H1 (cell line): ENCODE data around the gene PELO. TPM values are rescaled to one million over a fixed set of nuclear protein-coding genes. Genes with fewer than 3 reads are reported as not detected.

Experiments
- RAD21 ChIP-seq, 2 experiments: IDR thresholded peaks in 1 of 2; conservative IDR thresholded peaks in 1 of 2; 2 replicates each; pipeline ENCODE4 v1.6.1; 2011; ENCODE audit warnings: low read depth in 2 of 2, low read length in 2 of 2, improper control_type of control experiment in 1 of 2, inconsistent platforms in 1 of 2, mild to moderate bottlenecking in 1 of 2, moderate library complexity in 1 of 2
- polyA plus RNA-seq, 7 experiments: library from polyadenylated mRNA; depleted of rRNA in 3 of 7; stranded (reverse) in 5 of 7; unstranded in 2 of 7; fragments of >200 nt in 5 of 7; fragments of 200-250 nt in 2 of 7; gene quantifications; 1 replicate in 5 of 7; 2 replicates in 1 of 7; 4 replicates in 1 of 7; pipeline versions ENCODE4 v1.2.1 to v1.2.3, GENCODE V29; 2011 to 2013; ENCODE audit warnings: missing spikeins in 2 of 7, mixed read lengths in 2 of 7
- total RNA-seq: library from RNA; stranded (reverse); fragmentation: NEBNext Ultra II Directional; extraction: Animal tissue kit (Norgen Biotek cat#: 25700); gene quantifications from 2 replicates; pipeline ENCODE4 v1.2.1, GENCODE V29; 2021
- TF ChIP-seq, protein P1 (sequence below): fragments of 300-600 bp; sonication (generic); IDR thresholded peaks from 2 replicates; pipeline ENCODE4 v1.7.1; 2012; ENCODE audit warnings: low read length, moderate library complexity, mild to moderate bottlenecking, inconsistent platforms; ENCODE audit not compliant: insufficient replicate concordance

The PELO gene
- total and polyA plus RNA-seq, 2 of the 8 experiments (the other 6 are each of a cell fraction or from before 2014, with no cell fraction given): 10.8 to 18.5 TPM

DNA sequence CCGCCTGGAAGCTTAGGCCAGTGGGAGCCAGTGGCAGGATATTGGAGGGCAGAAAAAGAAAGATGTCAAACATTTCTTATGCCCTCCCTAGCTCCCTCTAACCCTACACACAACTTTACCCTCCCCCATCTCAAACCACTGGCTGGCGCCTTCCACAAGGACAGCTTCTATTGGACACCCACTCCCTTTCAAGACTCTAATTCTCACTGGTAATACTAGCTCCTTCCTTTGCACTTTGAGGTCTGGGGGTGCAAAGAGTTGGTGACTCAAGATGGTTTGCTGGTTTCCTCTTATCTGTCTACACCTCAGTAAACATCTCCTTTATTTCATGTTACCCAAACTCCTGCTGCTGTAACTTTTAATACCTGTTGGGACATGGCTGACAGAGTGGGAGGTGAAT lies 11.6 kb upstream of the PELO start (continued):
- TF ChIP-seq, protein P1, sequence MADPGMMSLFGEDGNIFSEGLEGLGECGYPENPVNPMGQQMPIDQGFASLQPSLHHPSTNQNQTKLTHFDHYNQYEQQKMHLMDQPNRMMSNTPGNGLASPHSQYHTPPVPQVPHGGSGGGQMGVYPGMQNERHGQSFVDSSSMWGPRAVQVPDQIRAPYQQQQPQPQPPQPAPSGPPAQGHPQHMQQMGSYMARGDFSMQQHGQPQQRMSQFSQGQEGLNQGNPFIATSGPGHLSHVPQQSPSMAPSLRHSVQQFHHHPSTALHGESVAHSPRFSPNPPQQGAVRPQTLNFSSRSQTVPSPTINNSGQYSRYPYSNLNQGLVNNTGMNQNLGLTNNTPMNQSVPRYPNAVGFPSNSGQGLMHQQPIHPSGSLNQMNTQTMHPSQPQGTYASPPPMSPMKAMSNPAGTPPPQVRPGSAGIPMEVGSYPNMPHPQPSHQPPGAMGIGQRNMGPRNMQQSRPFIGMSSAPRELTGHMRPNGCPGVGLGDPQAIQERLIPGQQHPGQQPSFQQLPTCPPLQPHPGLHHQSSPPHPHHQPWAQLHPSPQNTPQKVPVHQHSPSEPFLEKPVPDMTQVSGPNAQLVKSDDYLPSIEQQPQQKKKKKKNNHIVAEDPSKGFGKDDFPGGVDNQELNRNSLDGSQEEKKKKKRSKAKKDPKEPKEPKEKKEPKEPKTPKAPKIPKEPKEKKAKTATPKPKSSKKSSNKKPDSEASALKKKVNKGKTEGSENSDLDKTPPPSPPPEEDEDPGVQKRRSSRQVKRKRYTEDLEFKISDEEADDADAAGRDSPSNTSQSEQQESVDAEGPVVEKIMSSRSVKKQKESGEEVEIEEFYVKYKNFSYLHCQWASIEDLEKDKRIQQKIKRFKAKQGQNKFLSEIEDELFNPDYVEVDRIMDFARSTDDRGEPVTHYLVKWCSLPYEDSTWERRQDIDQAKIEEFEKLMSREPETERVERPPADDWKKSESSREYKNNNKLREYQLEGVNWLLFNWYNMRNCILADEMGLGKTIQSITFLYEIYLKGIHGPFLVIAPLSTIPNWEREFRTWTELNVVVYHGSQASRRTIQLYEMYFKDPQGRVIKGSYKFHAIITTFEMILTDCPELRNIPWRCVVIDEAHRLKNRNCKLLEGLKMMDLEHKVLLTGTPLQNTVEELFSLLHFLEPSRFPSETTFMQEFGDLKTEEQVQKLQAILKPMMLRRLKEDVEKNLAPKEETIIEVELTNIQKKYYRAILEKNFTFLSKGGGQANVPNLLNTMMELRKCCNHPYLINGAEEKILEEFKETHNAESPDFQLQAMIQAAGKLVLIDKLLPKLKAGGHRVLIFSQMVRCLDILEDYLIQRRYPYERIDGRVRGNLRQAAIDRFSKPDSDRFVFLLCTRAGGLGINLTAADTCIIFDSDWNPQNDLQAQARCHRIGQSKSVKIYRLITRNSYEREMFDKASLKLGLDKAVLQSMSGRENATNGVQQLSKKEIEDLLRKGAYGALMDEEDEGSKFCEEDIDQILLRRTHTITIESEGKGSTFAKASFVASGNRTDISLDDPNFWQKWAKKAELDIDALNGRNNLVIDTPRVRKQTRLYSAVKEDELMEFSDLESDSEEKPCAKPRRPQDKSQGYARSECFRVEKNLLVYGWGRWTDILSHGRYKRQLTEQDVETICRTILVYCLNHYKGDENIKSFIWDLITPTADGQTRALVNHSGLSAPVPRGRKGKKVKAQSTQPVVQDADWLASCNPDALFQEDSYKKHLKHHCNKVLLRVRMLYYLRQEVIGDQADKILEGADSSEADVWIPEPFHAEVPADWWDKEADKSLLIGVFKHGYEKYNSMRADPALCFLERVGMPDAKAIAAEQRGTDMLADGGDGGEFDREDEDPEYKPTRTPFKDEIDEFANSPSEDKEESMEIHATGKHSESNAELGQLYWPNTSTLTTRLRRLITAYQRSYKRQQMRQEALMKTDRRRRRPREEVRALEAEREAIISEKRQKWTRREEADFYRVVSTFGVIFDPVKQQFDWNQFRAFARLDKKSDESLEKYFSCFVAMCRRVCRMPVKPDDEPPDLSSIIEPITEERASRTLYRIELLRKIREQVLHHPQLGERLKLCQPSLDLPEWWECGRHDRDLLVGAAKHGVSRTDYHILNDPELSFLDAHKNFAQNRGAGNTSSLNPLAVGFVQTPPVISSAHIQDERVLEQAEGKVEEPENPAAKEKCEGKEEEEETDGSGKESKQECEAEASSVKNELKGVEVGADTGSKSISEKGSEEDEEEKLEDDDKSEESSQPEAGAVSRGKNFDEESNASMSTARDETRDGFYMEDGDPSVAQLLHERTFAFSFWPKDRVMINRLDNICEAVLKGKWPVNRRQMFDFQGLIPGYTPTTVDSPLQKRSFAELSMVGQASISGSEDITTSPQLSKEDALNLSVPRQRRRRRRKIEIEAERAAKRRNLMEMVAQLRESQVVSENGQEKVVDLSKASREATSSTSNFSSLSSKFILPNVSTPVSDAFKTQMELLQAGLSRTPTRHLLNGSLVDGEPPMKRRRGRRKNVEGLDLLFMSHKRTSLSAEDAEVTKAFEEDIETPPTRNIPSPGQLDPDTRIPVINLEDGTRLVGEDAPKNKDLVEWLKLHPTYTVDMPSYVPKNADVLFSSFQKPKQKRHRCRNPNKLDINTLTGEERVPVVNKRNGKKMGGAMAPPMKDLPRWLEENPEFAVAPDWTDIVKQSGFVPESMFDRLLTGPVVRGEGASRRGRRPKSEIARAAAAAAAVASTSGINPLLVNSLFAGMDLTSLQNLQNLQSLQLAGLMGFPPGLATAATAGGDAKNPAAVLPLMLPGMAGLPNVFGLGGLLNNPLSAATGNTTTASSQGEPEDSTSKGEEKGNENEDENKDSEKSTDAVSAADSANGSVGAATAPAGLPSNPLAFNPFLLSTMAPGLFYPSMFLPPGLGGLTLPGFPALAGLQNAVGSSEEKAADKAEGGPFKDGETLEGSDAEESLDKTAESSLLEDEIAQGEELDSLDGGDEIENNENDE: no peak
- TF ChIP-seq RAD21 (IDR thresholded peaks at IDR 0.05 in 1 of 2, conservative IDR thresholded peaks at IDR 0.05 in 1 of 2; ENCODE audit: low read depth in 2 of 2, low read length in 2 of 2): no peak
